Mammary epithelial cell (primary cell): Measurements from ENCODE around the gene NDUFB7.

Experiments used
- EZH2 ChIP-seq: IDR thresholded peaks from 2 replicates; pipeline ENCODE4 v1.6.1; 2012; ENCODE audit warnings: low read length, inconsistent platforms, borderline replicate concordance
- TF ChIP-seq, protein P1 (sequence below), 2 donors: IDR thresholded peaks in 1 of 2; conservative IDR thresholded peaks in 1 of 2; 2 replicates each; pipeline ENCODE4 v1.5.1; 2011 to 2012; ENCODE audit warnings: inconsistent platforms in 2 of 2, low read length in 2 of 2, mild to moderate bottlenecking in 2 of 2, control low read depth in 1 of 2, low read depth in 1 of 2; ENCODE audit not compliant: insufficient read depth in 1 of 2; ENCODE audit errors: extremely low read depth in 1 of 2

DNA sequence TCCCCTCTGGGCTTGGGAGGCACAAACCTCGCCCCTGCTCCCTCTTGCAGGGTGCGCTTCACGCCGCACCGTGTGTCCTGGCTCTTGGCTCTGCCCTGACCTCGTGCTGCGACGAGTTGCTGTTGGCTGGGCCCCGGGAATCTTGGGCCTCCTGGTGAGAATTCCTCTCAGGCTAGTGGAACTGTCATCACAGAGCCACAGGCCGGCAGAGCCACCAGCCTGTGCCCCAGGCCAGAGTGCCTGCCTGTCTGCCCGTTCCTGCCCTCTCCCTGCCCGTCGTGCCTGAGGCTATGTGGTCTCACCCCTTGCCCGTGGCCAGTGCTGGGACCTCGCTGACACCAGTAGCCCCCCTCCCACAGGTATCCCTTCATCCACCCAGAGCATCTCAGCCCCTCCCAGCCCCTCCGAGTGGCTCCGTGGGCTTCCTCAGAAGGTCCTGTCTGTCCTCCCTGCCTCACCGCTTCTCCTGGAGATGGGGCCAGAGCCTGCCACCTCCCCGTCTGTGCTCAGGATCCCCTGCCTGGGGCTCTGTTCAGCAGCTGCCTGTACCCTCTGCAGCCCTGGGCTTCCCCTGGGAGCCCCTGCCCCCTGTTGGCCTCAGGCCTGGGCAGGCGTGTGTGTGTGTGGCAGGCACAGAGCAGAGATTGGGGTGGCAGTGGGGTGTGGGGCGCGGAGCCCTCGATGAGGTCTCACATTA is 13.3 kb downstream of the NDUFB7 start:
- TF ChIP-seq, protein P1, sequence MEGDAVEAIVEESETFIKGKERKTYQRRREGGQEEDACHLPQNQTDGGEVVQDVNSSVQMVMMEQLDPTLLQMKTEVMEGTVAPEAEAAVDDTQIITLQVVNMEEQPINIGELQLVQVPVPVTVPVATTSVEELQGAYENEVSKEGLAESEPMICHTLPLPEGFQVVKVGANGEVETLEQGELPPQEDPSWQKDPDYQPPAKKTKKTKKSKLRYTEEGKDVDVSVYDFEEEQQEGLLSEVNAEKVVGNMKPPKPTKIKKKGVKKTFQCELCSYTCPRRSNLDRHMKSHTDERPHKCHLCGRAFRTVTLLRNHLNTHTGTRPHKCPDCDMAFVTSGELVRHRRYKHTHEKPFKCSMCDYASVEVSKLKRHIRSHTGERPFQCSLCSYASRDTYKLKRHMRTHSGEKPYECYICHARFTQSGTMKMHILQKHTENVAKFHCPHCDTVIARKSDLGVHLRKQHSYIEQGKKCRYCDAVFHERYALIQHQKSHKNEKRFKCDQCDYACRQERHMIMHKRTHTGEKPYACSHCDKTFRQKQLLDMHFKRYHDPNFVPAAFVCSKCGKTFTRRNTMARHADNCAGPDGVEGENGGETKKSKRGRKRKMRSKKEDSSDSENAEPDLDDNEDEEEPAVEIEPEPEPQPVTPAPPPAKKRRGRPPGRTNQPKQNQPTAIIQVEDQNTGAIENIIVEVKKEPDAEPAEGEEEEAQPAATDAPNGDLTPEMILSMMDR (conservative IDR thresholded peaks at IDR 0.05 in 1 of 2, IDR thresholded peaks at IDR 0.05 in 1 of 2; ENCODE audit: extremely low read depth in 1 of 2, insufficient read depth in 1 of 2, low read depth in 1 of 2, low read length in 2 of 2), result no peak
- no peak for TF ChIP-seq EZH2
